K562 (cell line): Measurements from ENCODE around the gene PEX7. TPM values are rescaled to one million over a fixed set of nuclear protein-coding genes. Genes with fewer than 3 reads are reported as not detected.

ENCODE experiments used
- BRD9 ChIP-seq: fragments of 450-650 bp; IDR thresholded peaks from 2 replicates; pipeline ENCODE4 v1.6.1; 2018; ENCODE audit warnings: low read depth; ENCODE audit not compliant: partially characterized antibody
- FOS ChIP-seq: IDR thresholded peaks from 3 replicates; pipeline ENCODE4 v1.6.1; 2011; ENCODE audit not compliant: insufficient read length; ENCODE audit errors: extremely low read depth
- FOXJ3 ChIP-seq: sonication (generic); formaldehyde crosslinking; IDR thresholded peaks from 2 replicates; pipeline ENCODE4 v1.4.0; 2020; ENCODE audit warnings: mild to moderate bottlenecking, missing genetic modification reagents
- SMAD4 ChIP-seq: fragments of 250-450 bp; sonication (Bioruptor Pico); conservative IDR thresholded peaks from 2 replicates; pipeline ENCODE4 v1.8.0; 2021; ENCODE audit warnings: inconsistent platforms, mild to moderate bottlenecking, moderate library complexity
- TAF1 ChIP-seq: IDR thresholded peaks from 2 replicates; pipeline ENCODE4 v1.6.1; 2011; ENCODE audit warnings: mild to moderate bottlenecking, low read length, moderate library complexity; ENCODE audit not compliant: insufficient read depth, control insufficient read depth, severe bottlenecking; ENCODE audit errors: extremely low read depth
- ZNF75A ChIP-seq: fragments of 450-650 bp; formaldehyde crosslinking; IDR thresholded peaks from 2 replicates; pipeline ENCODE4 v1.4.0; 2020; ENCODE audit warnings: mild to moderate bottlenecking
- ZNF79 ChIP-seq: fragments of 250-450 bp; sonication (Bioruptor Pico); IDR thresholded peaks from 2 replicates; pipeline ENCODE4 v1.4.0; 2020; ENCODE audit warnings: low read depth, mild to moderate bottlenecking, moderate library complexity
- polyA plus RNA-seq, 8 experiments: library from polyadenylated mRNA; depleted of rRNA in 4 of 8; stranded (reverse) in 5 of 8; unstranded in 3 of 8; fragments of >200 nt; fragmentation: Nextera tagmentation in 2 of 8; fragmentation: Illumina TruSeq in 1 of 8; extraction: Ambion mirVana in 2 of 8; extraction: Trizol in 1 of 8; gene quantifications; 2 replicates each; pipeline versions ENCODE4 v1.2.1 to v1.2.3, GENCODE V29; 2011 to 2014; ENCODE audit warnings: inconsistent platforms in 1 of 8, missing spikeins in 1 of 8
- total RNA-seq, 7 experiments: library from RNA; depleted of rRNA in 6 of 7; stranded (reverse); fragments of >200 nt in 6 of 7; fragmentation: Illumina TruSeq in 2 of 7; extraction: Trizol in 2 of 7; gene quantifications; 2 replicates each; pipeline versions ENCODE4 v1.2.1 to v1.2.3, GENCODE V29; 2011 to 2021; ENCODE audit warnings: low replicate concordance in 1 of 7
- TF ChIP-seq, protein P1 (sequence below): fragments of 450-650 bp; formaldehyde crosslinking; IDR thresholded peaks from 2 replicates; pipeline ENCODE4 v1.4.0; 2022; ENCODE audit warnings: mild to moderate bottlenecking, moderate library complexity
- TF ChIP-seq, protein P2 (sequence below): fragments of 450-650 bp; IDR thresholded peaks from 2 replicates; pipeline ENCODE4 v1.6.1; 2017; ENCODE audit warnings: antibody characterized with exemption, mild to moderate bottlenecking
- TF ChIP-seq, protein P3 (sequence below): fragments of 250-450 bp; sonication (Bioruptor Pico); IDR thresholded peaks from 2 replicates; pipeline ENCODE4 v1.4.0; 2020
- TF ChIP-seq, protein P4 (sequence below): fragments of 250-450 bp; sonication (Bioruptor Pico); IDR thresholded peaks from 2 replicates; pipeline ENCODE4 v1.4.0; 2020
- TF ChIP-seq, protein P5 (sequence below): fragments of 250-450 bp; sonication (Bioruptor Pico); IDR thresholded peaks from 2 replicates; pipeline ENCODE4 v1.8.0; 2022; ENCODE audit warnings: moderate library complexity, mild to moderate bottlenecking, inconsistent platforms

The PEX7 gene
- total and polyA plus RNA-seq, 9 of the 15 experiments (the other 6 are each of a cell fraction or from before 2014, with no cell fraction given) = 1.6 to 12.9 (median 9.1) TPM

DNA sequence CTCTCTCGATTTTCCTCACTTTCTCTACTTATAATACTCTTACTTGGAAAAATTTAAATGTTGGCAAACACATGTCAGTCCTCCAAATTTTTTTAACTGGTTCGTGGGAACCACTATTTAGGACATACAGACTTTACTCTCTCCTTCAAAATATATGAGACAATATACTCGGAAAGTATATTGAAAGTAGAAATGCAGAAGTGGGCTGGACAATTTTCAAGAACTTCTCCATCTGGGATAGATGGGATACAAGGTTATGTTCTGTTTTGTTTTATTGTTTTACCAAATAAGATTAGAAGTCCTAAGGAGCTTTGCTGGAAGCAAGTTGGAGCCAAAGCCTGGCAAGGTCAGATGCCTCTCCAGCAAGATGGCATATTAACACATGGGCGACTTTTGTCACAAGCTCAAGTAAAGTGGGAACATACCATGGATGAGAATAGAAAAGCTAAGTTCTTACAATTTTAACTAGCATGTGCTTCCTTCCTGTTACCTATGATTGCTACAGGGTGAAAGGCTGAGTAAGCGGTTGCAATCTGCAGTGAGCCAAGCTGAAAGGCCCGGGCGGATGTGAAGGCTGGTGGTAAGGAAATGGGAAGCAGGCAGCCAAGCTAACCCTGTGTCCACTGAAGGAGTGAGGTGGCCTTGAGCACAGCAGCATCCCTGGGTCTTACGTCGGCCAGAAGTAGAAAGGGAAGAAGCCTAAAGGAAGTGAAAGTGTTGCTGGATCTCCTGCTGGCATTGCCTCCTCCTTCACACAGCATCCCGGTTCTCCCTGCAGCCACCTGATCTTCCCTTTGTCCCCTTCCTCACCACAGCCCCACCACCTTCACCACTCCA, 37.3 kb upstream of the PEX7 start (continued):
- TF ChIP-seq, protein P1, sequence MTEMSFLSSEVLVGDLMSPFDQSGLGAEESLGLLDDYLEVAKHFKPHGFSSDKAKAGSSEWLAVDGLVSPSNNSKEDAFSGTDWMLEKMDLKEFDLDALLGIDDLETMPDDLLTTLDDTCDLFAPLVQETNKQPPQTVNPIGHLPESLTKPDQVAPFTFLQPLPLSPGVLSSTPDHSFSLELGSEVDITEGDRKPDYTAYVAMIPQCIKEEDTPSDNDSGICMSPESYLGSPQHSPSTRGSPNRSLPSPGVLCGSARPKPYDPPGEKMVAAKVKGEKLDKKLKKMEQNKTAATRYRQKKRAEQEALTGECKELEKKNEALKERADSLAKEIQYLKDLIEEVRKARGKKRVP (CRISPR knock-in tag) = peak; percentile 86
- TF ChIP-seq, protein P2, sequence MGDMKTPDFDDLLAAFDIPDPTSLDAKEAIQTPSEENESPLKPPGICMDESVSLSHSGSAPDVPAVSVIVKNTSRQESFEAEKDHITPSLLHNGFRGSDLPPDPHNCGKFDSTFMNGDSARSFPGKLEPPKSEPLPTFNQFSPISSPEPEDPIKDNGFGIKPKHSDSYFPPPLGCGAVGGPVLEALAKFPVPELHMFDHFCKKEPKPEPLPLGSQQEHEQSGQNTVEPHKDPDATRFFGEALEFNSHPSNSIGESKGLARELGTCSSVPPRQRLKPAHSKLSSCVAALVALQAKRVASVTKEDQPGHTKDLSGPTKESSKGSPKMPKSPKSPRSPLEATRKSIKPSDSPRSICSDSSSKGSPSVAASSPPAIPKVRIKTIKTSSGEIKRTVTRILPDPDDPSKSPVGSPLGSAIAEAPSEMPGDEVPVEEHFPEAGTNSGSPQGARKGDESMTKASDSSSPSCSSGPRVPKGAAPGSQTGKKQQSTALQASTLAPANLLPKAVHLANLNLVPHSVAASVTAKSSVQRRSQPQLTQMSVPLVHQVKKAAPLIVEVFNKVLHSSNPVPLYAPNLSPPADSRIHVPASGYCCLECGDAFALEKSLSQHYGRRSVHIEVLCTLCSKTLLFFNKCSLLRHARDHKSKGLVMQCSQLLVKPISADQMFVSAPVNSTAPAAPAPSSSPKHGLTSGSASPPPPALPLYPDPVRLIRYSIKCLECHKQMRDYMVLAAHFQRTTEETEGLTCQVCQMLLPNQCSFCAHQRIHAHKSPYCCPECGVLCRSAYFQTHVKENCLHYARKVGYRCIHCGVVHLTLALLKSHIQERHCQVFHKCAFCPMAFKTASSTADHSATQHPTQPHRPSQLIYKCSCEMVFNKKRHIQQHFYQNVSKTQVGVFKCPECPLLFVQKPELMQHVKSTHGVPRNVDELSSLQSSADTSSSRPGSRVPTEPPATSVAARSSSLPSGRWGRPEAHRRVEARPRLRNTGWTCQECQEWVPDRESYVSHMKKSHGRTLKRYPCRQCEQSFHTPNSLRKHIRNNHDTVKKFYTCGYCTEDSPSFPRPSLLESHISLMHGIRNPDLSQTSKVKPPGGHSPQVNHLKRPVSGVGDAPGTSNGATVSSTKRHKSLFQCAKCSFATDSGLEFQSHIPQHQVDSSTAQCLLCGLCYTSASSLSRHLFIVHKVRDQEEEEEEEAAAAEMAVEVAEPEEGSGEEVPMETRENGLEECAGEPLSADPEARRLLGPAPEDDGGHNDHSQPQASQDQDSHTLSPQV = peak; percentile 39; the same call in 1 of the 2 replicates
- 0 out of 2 replicates have a peak, but pooled peaks have one; percentile 56 for TF ChIP-seq ZNF75A (CRISPR knock-in tag)
- TF ChIP-seq, protein P3, sequence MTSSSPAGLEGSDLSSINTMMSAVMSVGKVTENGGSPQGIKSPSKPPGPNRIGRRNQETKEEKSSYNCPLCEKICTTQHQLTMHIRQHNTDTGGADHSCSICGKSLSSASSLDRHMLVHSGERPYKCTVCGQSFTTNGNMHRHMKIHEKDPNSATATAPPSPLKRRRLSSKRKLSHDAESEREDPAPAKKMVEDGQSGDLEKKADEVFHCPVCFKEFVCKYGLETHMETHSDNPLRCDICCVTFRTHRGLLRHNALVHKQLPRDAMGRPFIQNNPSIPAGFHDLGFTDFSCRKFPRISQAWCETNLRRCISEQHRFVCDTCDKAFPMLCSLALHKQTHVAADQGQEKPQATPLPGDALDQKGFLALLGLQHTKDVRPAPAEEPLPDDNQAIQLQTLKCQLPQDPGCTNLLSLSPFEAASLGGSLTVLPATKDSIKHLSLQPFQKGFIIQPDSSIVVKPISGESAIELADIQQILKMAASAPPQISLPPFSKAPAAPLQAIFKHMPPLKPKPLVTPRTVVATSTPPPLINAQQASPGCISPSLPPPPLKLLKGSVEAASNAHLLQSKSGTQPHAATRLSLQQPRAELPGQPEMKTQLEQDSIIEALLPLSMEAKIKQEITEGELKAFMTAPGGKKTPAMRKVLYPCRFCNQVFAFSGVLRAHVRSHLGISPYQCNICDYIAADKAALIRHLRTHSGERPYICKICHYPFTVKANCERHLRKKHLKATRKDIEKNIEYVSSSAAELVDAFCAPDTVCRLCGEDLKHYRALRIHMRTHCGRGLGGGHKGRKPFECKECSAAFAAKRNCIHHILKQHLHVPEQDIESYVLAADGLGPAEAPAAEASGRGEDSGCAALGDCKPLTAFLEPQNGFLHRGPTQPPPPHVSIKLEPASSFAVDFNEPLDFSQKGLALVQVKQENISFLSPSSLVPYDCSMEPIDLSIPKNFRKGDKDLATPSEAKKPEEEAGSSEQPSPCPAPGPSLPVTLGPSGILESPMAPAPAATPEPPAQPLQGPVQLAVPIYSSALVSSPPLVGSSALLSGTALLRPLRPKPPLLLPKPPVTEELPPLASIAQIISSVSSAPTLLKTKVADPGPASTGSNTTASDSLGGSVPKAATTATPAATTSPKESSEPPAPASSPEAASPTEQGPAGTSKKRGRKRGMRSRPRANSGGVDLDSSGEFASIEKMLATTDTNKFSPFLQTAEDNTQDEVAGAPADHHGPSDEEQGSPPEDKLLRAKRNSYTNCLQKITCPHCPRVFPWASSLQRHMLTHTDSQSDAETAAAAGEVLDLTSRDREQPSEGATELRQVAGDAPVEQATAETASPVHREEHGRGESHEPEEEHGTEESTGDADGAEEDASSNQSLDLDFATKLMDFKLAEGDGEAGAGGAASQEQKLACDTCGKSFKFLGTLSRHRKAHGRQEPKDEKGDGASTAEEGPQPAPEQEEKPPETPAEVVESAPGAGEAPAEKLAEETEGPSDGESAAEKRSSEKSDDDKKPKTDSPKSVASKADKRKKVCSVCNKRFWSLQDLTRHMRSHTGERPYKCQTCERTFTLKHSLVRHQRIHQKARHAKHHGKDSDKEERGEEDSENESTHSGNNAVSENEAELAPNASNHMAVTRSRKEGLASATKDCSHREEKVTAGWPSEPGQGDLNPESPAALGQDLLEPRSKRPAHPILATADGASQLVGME = peak; percentile 77; the same call in 1 of the 2 replicates
- TF ChIP-seq BRD9 = no peak
- no peak for TF ChIP-seq FOS
- TF ChIP-seq, protein P4, sequence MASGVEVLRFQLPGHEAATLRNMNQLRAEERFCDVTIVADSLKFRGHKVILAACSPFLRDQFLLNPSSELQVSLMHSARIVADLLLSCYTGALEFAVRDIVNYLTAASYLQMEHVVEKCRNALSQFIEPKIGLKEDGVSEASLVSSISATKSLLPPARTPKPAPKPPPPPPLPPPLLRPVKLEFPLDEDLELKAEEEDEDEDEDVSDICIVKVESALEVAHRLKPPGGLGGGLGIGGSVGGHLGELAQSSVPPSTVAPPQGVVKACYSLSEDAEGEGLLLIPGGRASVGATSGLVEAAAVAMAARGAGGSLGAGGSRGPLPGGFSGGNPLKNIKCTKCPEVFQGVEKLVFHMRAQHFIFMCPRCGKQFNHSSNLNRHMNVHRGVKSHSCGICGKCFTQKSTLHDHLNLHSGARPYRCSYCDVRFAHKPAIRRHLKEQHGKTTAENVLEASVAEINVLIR (CRISPR knock-in tag) = peak; percentile 54; the same call in 1 of the 2 replicates
- TF ChIP-seq ZNF79 = peak; percentile 70
- TF ChIP-seq TAF1 = no peak
- peak; percentile 68 for TF ChIP-seq SMAD4 (CRISPR knock-in tag)
- TF ChIP-seq FOXJ3 = no peak
- TF ChIP-seq, protein P5, sequence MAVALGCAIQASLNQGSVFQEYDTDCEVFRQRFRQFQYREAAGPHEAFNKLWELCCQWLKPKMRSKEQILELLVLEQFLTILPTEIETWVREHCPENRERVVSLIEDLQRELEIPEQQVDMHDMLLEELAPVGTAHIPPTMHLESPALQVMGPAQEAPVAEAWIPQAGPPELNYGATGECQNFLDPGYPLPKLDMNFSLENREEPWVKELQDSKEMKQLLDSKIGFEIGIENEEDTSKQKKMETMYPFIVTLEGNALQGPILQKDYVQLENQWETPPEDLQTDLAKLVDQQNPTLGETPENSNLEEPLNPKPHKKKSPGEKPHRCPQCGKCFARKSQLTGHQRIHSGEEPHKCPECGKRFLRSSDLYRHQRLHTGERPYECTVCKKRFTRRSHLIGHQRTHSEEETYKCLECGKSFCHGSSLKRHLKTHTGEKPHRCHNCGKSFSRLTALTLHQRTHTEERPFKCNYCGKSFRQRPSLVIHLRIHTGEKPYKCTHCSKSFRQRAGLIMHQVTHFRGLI = peak; percentile 57; the same call in 1 of the 2 replicates
